ELR (cell line): Measurements from ENCODE around the gene ZNF281.
A peak's percentile ranks its signal among the peaks of the same experiment; 100 is the strongest.
"Not testable (repeated sequence)": the region's sequence is repeated elsewhere in the genome, so short reads cannot be mapped to it uniquely, and the experiment has no call there.

Experiments
- DNase-seq: peaks from one replicate; pipeline ENCODE4 v3.0.0-alpha.2; 2015; ENCODE audit warnings: low read depth

ZNF281 gene

DNA sequence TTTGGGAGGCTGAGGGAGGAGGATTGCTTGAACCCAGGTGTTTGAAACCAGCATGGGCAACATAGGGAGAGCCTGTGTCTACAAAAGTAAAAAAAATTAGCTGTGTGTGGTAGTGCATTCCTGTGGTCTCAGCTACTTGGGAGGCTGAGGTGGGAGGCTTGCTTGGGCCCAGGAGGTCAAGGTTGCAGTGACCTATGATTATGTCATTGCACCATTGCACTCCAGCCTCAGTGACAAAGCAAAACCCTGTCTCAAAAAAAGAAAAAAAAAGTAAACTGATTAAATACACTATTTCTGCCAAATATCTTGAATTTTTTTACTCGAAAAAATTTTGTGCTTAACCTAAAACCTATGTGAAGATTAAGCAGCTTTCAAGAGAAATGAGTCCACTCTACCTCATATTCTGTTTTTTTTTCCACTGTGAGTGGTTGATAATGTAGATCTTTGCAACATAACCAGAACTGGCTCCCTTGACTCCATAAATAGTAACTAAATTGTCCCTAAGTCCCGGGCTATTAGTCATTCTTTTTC lies 19.4 kb upstream of the ZNF281 start:
- peak; percentile 63 for DNase-seq

DNA sequence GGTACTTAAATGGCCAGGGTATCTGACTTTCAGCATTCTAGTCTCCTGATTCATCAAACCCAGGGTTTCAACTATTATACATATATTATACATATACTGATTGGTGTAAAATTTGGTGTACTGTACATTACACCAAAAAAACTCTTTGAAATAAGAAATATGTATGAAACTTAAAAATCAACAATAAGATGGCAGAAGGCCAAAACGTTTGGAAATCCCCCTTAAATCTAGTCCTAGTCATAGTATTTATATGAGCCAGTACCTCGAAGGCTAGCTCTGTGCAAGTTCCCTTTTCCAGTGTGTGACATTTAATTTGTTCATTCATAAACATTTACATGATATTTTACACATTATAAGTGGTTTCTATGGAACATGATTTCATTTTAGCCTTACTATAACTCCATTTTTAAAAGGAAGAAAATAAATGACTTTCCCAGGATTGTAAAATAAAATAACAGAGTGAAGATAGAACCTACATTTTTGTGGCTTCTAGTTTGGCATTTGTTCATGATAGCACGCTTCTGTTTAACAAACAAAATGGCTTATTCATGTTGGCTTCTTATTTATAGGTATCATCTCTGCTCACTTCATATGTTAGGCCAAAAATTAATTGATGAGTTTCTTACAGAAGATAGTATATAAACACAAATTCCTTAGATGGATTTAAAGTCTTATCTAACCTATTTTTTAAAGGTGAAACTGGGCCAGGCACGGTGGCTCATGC lies 18.8 kb upstream of the ZNF281 start:
- peak; percentile 55 for DNase-seq

DNA sequence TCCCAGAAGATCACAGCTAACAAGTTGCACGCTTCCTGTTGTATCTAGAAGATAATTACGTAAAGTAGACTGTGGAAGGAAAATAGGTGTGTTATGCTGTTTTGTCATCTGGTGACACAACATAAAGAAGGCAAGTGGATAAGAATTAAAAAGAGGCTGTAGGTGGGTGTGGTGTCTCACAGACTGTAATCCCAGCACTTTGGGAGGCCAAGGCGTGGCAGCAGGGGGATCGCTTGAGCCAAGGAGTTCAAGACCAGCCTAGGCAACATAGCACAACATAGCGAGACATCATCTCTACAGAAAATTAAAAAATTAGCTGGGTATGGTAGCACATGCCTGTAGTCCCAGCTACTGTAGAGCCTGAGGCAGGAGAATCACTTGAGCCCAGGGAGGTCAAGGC lies 17.9 kb upstream of the ZNF281 start:
- no peak for DNase-seq

DNA sequence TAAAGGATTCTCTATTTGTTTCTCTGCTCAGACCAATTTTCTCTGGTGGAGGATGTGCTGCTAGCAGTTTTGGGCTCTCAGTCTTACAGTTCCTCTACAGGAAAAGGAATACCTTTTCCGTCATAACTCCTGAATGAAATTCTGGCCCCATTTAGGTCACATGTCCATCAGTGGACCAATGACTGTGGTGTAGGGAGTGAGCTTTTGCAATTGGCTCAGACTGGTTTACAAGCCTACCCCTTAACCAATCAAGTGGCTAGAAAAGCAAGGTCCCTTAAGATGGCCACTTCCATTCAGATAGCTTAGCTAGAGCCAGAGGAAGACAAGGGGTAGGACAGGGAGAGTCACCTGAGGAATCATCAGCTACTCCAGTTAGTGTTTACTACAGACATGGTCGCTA lies 16.4 kb upstream of the ZNF281 start:
- no peak for DNase-seq

DNA sequence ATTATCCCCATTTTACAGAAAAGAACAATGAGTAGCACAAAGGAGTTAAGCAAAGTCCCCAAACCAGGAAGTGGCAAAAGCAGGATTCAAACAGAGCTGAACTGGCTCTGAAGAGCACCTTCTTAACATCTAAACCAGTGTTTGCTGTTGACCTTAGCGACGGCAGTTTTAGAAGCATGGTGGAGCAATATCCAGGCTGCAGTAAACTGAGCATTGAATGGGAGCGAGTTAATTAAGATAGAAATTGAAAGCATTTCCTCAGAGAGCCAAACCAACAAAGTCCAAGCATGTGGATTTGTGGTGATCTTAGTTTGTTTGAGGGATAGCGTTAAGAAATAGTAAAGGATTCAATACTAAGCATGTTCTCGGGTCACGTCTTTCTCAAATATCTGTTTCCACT lies 13.4 kb upstream of the ZNF281 start:
- no peak for DNase-seq

DNA sequence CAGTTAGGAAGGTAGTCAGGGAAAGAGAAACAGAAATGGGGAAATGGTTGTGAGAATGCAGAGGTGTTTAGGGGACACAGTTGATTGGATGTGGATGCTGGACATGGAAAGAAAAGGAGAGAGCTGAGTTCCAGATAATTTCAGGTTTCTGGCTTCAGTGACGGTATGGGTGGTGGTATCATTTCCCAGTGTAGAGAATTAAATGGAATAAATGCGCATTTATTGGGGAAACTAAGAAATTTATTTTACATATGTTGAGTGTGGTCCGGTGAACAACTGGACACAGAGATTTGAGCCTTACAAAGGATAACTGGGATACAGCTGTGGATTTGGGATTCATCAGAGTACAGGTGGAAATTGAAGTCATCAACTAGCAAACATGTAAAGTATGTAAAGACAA lies 12.4 kb upstream of the ZNF281 start:
- no peak for DNase-seq

DNA sequence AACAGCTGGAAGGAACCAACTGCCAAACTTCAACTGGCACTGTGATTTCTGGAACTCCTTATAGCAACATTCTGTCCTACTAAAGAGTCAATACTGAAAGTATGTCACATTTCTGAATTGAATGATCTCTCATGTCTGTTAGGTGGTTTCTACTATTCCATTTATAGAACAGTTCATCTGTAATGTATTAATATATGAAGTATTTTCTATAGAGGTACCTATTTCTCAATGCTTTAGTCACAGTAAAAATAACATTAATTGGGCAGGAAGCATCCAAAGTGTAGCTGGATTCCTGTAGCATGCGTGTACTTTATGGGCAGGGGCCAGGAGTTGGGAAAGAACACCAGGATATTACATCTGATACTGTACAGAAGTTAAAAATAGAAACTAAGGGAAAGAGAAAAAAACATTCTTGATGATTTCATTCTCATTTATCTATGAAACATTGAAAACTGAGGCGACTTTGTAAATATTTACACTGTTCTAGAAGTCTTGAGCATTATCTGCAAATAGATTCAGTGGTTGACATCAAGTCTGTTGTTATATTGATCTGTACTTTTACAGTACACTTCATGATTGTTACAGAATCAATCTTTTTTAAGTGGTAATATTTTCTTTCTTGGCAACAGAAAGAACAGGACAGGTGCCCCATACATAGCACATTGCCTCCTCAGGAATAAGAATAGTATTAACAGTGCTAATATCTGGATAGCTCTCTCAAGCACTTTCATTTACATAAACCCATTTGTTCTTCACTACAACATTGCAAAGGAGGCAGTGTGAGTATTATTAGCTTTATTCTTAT lies 6.2 kb upstream of the ZNF281 start:
- peak; percentile 97 for DNase-seq

DNA sequence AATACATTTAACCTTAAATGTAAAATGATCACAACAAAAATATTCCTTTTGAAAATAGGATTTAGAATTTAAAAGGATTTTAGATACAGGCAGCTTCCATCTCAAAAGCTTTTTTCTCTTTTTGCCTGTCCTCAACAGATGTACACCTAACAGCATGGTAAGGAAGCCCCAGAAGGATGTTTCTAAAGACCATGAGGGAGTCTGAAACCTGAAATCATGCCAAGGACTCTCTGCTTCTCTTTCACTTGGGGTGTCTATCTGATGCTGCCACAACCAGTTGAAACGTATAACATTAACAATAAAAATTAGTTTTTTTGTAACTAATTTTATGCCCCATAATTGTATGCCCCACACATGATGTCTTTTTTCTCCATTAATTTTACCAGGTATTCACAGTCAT lies 5.4 kb upstream of the ZNF281 start:
- DNase-seq = peak; percentile 26

DNA sequence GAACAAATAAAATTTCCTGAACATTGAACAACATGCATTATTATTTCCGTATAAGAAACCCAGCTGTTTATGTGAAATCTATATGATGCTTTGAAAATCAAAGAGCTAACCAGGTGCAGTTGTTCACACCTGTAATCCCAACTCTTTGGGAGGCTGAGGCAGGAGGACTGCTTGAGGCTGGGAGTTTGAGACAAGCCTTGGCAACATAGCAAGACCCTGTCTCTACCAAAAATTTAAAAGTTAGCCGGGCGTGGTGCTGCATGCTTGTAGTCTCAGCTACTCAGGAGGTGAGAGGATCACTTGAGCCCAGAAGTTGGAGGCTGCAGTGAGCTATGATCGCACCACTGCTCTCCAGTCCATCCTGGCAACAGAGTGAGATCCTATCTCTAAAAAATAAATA lies 4.8 kb upstream of the ZNF281 start:
- no peak for DNase-seq

DNA sequence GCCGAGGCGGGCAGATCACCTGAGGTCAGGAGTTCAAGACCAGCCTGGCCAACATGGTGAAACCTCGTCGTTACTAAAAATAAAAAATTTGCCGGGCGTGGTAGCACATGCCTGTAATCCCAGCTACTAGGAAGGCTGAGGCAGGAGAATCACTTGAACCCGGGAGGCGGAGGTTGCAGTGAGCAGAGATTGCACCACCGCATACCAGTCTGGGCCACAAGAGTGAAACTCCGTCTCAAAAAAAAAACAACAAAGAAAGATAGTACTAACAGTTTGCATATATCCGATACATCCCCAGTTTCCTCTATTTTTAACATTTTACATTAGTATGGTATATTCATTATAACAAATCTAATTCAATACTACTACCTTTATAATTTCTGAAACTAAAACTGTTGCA lies 3.9 kb upstream of the ZNF281 start:
- not testable (repeated sequence) for DNase-seq

DNA sequence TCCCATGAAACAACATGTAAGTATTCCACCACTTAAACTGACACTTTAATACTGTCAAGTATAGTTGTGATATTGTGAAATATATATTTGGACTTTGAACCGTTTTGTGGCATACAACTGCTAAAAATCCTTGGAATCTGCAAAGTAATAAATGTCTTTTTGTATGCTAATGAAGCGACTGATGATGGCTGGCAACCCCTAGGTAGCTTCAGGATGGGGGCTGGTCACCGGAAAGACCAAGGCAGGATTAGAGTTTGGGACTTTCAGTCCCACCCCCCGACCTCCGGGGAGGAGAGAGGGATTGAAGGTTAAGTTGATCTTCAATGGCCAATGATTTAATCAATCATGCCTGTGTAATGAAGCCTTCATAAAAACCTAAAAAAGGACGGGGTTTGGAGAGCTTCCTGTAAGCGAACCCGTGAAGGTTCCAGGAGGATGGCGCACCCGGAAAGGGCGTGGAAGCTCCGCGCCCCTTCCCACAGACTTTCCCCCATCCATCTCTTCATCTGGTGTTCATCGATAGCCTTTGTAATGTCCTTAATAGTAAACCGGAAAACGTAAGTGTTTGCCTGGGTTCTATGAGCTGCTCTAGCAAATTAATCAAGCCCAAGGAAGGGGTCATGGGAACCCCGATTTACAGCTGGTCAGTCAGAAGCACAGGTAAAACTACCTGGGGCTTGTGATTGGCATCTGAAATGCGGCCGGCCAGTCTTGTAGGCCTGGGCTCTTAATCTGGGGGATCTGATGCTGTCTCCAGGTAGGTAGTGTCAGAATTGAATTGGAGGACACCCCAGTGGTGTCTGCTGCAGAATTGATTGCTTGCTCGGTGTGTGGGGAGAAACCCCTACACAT lies 1.8 kb upstream of the ZNF281 start:
- DNase-seq = no peak

DNA sequence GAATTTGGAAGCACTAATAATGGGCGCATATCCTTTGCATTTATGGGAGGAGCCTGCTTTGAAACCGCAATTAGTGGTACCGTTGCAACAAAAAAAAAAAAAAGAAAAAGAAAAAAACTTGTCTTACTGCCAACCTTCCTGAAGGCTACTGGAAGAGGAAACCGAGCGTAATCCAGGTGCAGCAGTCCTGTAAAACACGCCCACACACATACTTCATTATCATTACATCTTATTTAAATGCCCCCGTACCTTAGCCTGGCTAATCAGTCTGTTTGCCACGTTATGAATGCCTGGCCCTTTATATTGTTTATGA lies 686 bp upstream of the ZNF281 start:
- DNase-seq = peak; percentile 25

DNA sequence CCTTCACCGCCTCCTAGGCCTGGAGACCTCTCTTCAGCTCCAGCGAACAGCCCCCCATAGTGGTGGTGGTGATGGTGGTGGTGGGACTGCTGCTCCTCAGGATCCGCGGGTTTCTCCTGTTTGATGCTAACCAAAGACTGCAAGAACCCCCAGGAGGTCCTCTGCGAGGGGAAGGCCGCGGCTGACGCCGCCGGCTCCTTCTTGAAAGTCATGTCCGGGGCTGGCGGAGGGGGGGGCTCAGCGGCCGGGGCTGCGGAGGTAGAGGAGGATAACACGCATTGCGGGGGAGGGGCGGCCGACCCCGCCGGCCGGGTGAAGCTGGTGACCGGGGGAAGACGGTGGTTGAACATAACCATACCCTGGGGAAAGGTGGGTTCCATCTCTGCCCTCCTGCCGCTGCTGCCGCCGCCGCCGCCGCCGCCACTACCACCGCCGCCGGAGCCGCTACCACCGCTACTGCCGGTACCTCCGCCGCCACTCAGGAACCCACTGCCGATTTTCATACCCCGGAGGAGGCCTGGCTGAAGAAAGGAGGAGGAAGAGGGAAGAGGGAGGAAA lies 554 bp downstream of the ZNF281 start:
- DNase-seq = peak; percentile 42

DNA sequence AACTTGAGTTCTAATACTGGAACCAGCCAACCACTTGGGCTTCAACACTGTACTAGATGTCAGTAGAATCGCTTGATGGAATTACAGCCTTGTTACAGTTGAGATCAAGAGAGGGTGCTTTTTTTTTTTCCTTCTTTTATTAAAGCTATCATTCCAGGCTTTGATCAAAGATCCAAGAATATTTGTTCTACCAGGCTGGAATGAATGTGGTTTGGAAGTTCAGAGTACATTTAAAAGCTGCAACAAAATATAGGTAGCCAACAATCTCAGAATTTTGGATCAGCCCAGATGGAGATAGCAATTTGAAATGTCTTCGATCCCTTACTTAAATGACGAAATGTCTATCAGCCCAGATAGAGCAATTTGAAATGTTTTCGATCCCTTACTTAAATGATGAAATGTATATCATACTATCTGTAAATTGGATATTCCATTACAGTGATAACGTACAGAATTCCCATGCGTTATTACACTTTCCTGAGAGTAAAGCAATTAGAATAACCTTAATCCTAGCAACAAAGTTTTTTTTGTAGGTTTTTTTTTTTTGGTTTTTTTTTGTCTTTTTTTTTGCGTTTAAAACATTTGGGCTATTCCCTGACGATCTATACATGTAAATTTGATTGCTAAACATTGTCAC lies 3.6 kb downstream of the ZNF281 start:
- DNase-seq = no peak

DNA sequence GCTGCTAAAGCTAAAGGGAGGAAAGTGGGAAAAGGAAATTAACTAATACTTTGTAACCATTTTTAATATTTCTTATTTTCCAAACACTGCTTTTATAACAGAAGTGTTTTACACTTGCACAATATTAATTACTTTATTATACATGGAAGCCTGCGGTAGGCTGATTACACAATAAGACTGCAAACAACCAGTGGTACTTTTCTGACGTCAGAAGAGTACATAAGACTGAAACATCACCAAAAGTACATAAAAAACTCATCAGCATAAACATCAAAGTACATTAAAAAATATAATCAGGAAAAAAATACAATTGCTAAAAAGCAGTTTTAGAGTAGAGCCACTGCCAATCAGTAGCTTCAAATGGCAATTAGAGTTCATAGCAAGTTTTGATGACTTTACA lies 4.6 kb downstream of the ZNF281 start:
- no peak for DNase-seq

DNA sequence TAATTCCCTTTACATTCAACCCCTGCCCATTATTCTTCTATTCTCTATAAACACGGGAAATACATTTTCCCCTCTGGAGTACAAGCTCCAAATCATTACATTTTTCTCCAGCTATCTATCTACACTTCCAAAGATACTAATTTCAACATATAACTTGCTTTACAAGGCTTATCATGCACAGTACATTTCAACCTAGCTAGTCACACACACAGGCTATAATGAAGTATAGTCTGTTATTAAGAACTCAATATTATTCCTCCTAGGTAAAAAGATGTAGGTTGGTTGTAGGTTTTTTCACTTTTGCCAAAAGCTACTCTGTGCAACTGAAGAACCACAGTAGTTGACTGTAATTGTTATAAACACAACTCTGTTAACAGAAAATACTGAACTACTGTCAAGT lies 8.1 kb downstream of the ZNF281 start:
- no peak for DNase-seq

DNA sequence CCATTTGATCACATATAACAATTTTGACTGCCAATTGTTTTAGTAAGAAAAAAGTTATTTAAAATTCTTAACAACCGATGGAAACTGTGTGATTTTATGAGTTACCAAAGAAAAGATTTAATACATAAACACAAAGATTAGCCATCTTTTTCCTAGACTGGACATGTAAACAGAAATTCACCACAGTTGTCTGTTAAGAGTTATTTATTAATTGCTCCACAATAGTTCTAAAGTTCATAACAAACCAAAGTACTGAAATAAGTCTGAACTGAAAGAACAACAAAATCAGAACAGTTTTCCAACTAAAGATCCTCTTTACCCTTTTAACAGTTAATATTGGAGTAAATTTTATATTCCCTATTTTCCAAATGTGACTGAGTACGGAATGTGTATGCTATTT lies 8.6 kb downstream of the ZNF281 start:
- DNase-seq = no peak

DNA sequence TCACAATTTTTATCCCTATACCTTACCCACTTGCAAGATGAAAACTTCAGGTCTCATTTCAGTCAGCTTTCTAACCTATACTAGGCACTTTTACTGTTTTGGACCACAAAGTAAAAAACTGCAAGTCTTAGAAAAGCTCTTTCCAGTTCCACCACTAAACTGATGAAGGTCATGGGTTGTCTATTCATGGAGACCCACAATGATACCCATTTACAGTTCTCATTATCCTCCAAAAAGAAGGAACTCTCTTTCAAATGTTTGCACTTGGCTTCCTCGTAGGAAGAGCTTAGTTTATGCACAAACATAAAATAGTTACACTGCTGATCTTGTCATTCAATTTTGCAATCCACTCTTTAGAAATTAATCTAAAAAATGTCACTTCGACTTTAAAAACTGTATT lies 9.3 kb downstream of the ZNF281 start:
- DNase-seq = no peak

DNA sequence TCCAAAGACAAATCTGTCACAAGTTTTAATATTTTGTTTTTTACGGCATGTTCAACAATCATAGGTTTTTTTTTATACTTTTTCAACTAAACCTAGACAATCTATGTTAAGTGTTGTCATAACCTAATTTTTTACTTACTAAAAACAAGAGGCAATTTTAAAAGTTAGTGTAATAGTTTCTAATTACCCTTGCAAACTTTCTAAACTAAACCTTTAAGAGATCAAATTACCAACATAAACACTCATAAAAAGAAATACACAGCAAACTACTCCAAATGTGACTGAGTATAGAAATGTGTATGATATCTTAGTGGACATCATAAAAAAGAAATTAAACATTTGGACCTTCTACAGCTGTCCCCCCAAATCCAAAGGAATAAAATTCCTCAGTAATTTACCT lies 10.0 kb downstream of the ZNF281 start:
- DNase-seq = no peak

DNA sequence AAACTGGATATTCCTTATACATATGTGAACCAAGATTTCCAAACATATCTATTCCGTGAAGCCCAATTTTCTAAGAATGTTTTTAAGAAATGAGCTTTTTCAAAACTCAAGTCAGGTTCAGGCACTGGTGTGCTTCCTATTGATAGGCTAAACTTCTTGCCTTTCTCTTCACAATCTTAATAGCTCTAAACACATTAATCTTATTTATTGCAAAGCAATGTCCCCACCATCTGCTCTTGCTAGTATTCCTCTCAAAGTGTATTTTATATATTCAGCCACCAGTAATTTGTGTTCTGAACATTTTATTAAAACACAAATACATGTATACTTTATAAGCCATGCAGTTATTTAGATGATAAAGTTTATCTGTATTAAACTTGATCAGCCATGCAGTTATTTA lies 11.5 kb downstream of the ZNF281 start:
- no peak for DNase-seq

DNA sequence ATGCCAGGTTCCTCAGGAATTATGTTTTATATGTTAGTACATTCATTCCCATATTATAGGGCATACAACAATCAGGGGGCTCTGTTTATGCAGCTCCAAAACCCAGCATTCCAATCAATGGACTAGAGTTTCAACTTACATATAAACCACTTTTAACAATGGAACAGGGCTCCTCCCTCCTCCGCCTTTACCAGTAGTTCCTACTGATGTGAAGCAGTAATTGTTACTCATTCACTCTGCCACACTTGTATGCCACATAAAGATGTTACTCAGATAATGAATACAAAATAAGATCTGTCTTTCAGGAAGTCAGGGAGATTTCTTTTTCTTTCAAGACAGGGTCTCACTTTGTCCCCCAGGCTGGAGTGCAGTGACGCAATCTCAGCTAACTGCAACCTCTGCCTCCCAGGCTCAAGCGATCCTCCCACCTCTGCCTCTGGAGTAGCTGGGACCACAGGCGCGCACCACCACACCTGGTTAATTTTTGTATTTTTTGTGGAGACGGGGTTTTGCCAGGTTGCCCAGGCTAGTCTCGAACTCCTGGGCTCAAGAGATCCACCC lies 17.1 kb downstream of the ZNF281 start:
- DNase-seq = no peak

DNA sequence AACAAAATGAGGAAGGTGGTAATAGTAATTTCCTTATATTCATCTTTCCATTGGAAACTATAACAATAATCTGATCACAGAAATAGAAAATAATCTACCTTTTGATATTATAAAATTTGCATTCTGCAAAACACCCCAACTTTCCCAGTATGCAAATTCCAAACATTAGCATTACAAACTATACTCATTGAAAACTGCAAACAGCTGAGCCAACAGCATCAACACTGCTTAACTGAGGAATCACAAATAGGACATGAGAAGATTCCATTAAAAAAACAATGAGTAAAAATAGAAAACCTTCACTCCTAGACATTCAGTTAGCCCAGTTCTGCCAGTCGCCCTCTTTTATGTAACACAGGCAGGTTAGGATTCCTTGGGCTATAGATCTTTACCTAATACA lies 18.1 kb downstream of the ZNF281 start:
- no peak for DNase-seq
